Left ventricle myocardium superior (tissue), 1 donor: ENCODE results near the gene CGNL1. TPM values are rescaled to one million over a fixed set of nuclear protein-coding genes. Genes with fewer than 3 reads are reported as not detected.
A peak's percentile ranks its signal among the peaks of the same experiment; 100 is the strongest.

ENCODE experiments used
- ATAC-seq: fragments of 200-7000 bp; cut with Tn5 transposase; one replicate; pipeline ENCODE4 v1.9.1; 2020; ENCODE audit warnings: mild to moderate bottlenecking, moderate library complexity
- DNase-seq: peaks from one replicate; pipeline ENCODE4 v3.0.0-alpha.2; 2020
- intact Hi-C: fragments of 100-400 bp; cut with micrococcal nuclease; formaldehyde crosslinking; loops from one replicate; pipeline ENCODE4 v1.11.0; 2022
- total RNA-seq: library from RNA; stranded (reverse); fragmentation: NEBNext Ultra II Directional; extraction: Animal tissue kit (Norgen Biotek cat#: 25700); gene quantifications from one replicate; pipeline ENCODE4 v1.2.1, GENCODE V29; 2021
- donor health status: DM: no; HTN: yes; CAD: no; lungs with severe emphysema.

The CGNL1 gene
- total RNA-seq, 1 donor from 2014 or later: 15.2 TPM

DNA sequence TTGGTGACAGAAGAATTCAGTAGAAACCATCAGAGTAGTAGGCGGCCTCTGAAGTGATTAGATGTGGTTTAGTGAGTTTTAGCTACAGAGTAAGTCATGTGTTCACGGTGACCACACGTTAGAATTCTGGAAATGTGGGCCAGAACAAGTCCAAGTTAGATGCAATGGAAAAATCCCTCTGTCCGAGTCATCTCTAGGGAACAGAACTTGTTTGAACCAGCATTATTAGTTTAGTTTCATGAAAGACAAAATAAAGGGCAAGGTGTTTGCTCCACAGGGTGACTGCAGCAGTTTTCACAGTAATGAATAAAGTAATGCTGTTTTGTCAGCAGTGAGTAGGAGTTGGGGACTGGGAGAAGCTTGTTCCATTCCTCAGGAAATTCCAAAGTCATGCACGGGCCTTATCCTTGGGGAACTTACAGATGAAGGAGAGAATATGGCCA, 100.2 kb downstream of the CGNL1 start:
- intact Hi-C loops: no loop called here
- DNase-seq (no peak), ATAC-seq (peak; percentile 87)

- ATAC-seq: no peak
- intact Hi-C loops: no loop called here
- no peak for DNase-seq
These were observed 101.6 kb downstream of the CGNL1 start for GRCh38 chr15:57477736-57478522.

- intact Hi-C loops: no loop called here
- ATAC-seq: no peak
- DNase-seq: no peak
These were observed 102.7 kb downstream of the CGNL1 start for GRCh38 chr15:57479005-57479404.

GRCh38 chr15:57481038-57481705, 104.9 kb downstream of the CGNL1 start:
- DNase-seq (no peak), ATAC-seq (no peak)
- intact Hi-C loops: no loop called here

- ATAC-seq (peak; percentile 68), DNase-seq (no peak)
- intact Hi-C loops: no loop called here
These were observed 109.6 kb downstream of the CGNL1 start for GRCh38 chr15:57485869-57486268.

GRCh38 chr15:57486833-57487232, 110.5 kb downstream of the CGNL1 start:
- ATAC-seq (no peak), DNase-seq (no peak)
- intact Hi-C loops: no loop called here

- DNase-seq: no peak
- no peak for ATAC-seq
- intact Hi-C loops: no loop called here
These were observed 112.8 kb downstream of the CGNL1 start for GRCh38 chr15:57489122-57489521.

DNA sequence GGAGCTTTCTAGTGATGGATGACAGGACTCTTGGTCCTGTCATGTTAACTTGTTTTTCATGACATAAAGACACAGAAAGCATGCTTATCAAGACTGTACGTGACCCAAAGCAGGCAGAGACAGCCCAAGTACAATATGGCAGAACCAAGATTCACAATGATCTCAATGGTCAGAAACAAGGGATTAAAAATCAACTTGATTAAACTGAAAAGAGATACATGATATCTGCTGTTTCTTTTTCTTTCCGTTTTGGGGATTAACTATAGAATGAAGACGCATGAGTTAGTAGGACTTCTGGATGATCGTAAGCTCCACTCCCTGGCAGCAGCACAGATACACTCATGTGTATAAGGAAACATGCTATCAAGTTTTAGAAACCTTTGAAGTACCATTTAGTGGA, 117.0 kb downstream of the CGNL1 start:
- no peak for ATAC-seq
- DNase-seq: no peak
- intact Hi-C loops: no loop called here

DNA sequence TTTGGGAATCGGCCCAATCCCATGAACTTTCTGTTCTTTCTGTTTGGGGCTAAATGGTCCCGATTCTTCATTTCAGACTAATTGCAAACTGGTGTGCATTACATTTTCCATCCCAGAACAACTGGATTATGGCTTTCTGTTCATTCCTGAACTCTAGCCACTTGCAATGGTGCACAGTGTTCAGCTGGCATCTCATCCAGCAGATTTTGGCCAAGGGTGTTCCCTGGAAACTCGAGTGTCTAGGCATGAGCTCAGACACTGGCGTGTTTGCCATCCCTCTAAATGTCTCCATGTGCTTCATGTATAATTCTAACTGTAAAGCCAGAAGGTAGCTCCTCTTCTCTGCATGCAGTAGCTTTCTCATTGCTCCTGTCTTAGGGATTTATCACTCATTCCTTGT, 118.3 kb downstream of the CGNL1 start:
- peak; percentile 70 for ATAC-seq
- no peak for DNase-seq
- intact Hi-C loops: no loop called here

GRCh38 chr15:57495041-57495440, 118.7 kb downstream of the CGNL1 start:
- intact Hi-C loops: no loop called here
- no peak for ATAC-seq
- DNase-seq: no peak

DNA sequence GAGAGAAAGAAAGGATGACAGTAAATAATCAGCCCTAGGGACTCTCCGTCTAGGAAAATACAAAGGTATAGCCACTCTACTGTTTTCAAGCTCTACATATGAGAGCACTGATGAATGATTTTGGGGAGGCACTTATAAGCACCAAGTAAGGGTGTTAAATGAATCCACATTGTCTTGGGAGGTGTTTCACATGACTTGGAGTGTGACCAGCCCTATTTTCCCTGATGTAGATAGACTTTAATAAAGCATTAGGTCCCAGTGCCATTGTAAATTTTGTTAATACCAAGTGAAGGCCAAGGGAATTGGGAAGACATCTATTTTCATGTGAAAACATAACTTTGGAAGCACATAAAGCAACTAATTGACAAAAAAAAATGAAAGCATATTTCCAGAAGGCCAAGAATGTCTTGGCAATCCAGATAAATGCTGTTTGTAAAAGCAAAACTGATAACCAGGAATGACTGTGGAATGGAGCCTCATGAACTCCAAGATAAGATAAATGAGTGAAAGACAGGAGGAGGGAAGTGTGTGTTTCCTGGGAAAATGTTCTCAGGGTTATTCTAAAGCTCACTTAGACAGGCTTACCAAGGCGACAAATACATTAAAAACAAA, 119.4 kb downstream of the CGNL1 start:
- intact Hi-C loops: no loop called here

GRCh38 chr15:57496594-57496945, 120.3 kb downstream of the CGNL1 start:
- intact Hi-C loops: no loop called here
- ATAC-seq (no peak), DNase-seq (no peak)

More for the DNA sequence above, 119.4 kb downstream of the CGNL1 start:
- no peak for DNase-seq
- ATAC-seq: peak; percentile 5

DNA sequence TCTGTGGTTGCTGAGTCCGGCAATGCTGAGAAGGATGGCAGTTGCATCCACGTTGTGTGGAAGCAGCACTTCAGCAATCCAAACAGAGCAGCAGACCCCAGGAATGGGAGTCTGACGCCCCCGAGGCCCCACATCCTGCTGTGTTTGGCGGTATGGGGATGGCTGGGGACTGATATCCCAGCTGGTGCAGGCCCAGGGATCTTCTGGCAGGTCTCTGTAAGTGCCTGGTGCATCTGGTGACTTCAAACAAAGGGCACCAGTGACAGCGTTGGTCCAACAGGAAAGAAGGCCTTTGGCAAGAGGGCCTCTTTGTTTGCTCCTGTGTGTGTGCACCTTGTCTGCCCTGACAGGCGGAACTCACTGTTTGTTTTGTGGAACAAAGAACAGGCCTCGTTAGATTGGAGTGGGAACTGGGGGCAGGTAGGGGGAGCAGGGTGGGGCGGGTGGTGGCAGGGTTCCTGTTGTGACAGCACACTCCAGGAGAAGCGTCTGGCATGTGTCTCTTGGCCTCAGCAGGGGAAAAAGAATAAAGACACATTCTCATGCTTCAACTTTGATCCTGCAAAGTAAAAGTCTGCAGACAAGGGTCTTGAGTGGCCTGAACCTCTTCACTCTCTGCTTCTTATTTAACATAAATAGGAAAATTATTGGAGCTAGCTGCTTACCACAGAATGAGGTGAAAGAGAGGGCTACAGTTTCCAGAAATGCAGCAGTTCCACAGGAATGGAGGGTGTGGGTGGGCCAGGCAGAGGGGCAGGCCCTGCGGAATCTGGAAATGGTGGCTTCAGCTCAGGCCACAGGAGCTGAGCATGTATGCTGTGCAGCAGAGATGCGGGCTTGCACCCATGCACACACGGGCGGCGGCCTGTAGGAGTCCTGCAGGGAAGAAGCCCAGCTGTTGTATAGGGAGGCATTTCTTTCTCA, 120.9 kb downstream of the CGNL1 start:
- DNase-seq (peak; percentile 54), ATAC-seq (peak; percentile 89)
- intact Hi-C loops: no loop called here

GRCh38 chr15:57500256-57500655, 124.0 kb downstream of the CGNL1 start:
- intact Hi-C loops: no loop called here
- ATAC-seq: no peak
- no peak for DNase-seq

DNA sequence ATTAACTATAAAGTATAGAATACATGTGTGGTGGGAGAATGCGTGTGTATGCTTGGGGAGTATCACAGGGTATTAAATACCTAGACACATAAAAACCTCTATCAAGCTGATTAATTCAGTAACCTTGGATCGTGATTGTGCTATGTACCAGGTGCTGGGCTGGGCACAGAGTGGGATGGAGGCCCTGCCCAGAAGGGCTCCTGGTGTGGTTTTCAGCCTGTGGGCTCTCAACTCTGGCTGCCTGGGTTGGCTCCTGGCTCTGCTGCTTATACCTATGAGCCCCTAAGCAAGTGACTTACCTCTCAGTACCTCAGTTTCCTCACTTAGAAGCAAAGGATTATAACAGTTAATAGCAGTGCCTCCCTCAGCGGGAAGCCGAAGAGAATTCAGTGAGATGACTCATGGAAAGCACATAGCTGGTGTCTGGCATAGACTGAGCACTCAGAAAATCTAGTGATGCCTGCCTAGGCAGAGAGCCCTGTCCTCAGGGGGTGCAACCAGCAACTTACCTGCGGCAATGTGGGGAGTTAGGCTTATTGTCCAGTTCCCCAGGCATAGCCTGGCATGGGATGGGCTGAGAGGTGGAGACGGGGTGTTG, 124.8 kb downstream of the CGNL1 start:
- ATAC-seq: no peak
- no peak for DNase-seq
- intact Hi-C loops: no loop called here

DNA sequence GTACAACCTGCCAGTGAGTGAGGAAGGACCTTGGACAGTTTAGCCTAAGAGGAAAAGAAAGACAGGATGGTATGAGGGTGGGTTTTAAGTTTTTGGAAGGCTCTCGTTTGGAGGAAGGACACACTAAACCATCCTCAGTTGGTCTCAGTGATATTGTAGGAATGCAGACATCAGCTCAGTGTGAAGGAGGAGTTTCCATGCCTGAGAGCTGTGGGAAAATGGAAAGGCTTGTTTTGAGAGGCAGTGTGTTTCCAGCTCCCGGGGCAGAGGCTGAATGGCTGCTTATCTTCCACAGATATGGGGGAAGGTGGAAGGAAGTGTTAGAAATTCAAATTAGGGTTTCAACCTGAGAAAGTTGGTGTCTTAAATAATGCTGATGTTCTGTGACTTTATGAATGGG, 125.8 kb downstream of the CGNL1 start:
- ATAC-seq (no peak), DNase-seq (no peak)
- intact Hi-C loops: no loop called here

- DNase-seq (no peak), ATAC-seq (no peak)
- intact Hi-C loops: no loop called here
These were observed 126.9 kb downstream of the CGNL1 start for GRCh38 chr15:57503051-57503702.

GRCh38 chr15:57503911-57504598, 127.8 kb downstream of the CGNL1 start:
- peak; percentile 17 for ATAC-seq
- intact Hi-C loops: no loop called here
- DNase-seq: no peak
